ENCODE results near the gene EML1. TPM values are rescaled to one million over a fixed set of nuclear protein-coding genes. Genes with fewer than 3 reads are reported as not detected.
"Not testable (repeated sequence)": the region's sequence is repeated elsewhere in the genome, so short reads cannot be mapped to it uniquely, and the experiment has no call there.

Gene EML1
- total RNA-seq, 2 experiments from 2014 or later: 0.91 to 1.2 TPM

- CTCF ChIA-PET: interaction anchor here (0.6 to 2.0 kb wide), 23 partner anchors 8 to 365 kb away, joined by 3 to 9 read pairs (median 3); no protein-coding TSS in a partner anchor
- H3K27ac Mint-ChIP-seq: no peak overlapping the region
- peak; percentile 64 for DNase-seq
- intact Hi-C loops (cut with micrococcal nuclease): loop anchor here (1.0 to 5.0 kb wide), 2 partner anchors 17 to 265 kb away; partner anchors contain the start of gene CYP46A1
- peaks cover 16% of the 10 kb centered on the region for H3K27me3 Mint-ChIP-seq (ENCODE audit: low read depth)
- no peaks in the 10 kb centered on the region for H3K9me3 Mint-ChIP-seq
- H3K4me1 Mint-ChIP-seq (ENCODE audit: low read depth): peaks cover 21% of the 10 kb centered on the region
- no peak overlapping the region for H3K4me3 Mint-ChIP-seq
- no peaks in the 10 kb centered on the region for H3K36me3 Mint-ChIP-seq (ENCODE audit: low read depth)
Measured at GRCh38 chr14:99946652-99947489, 153.7 kb downstream of the EML1 start.

GRCh38 chr14:99947695-99948094, 154.5 kb downstream of the EML1 start:
- no peak for DNase-seq
- Mint-ChIP-seq H3K9me3 (no peaks in the 10 kb centered on the region), H3K27me3 (ENCODE audit: low read depth) (peaks cover 16% of the 10 kb centered on the region), H3K4me3 (no peak overlapping the region), H3K27ac (no peak overlapping the region), H3K36me3 (ENCODE audit: low read depth) (no peaks in the 10 kb centered on the region), H3K4me1 (ENCODE audit: low read depth) (peaks cover 21% of the 10 kb centered on the region)
- CTCF ChIA-PET: interaction anchor here (0.6 to 2.0 kb wide), 10 partner anchors 15 to 173 kb away, joined by 3 to 9 read pairs (median 3); no protein-coding TSS in a partner anchor
- intact Hi-C loops (cut with micrococcal nuclease): loop anchor here (1.0 to 5.0 kb wide), 2 partner anchors 17 to 265 kb away; partner anchors contain the start of gene CYP46A1

GRCh38 chr14:99949011-99949732, 156.0 kb downstream of the EML1 start:
- intact Hi-C loops (cut with micrococcal nuclease): loop anchor here (5.0 kb wide), 1 partner anchor 267 kb away; the partner anchor contains the start of gene CYP46A1
- CTCF ChIA-PET; H3K36me3 Mint-ChIP-seq (ENCODE audit: low read depth); H3K4me3 Mint-ChIP-seq; H3K9me3 Mint-ChIP-seq: not testable (repeated sequence)
- peak; percentile 75 for DNase-seq
- Mint-ChIP-seq H3K27ac (peak overlapping the region; percentile 47), H3K4me1 (ENCODE audit: low read depth) (peaks cover 21% of the 10 kb centered on the region), H3K27me3 (ENCODE audit: low read depth) (peaks cover 16% of the 10 kb centered on the region)

- Mint-ChIP-seq H3K9me3 (peaks cover 1% of the 10 kb centered on the region), H3K4me3 (no peak overlapping the region), H3K36me3 (ENCODE audit: low read depth) (no peaks in the 10 kb centered on the region), H3K4me1 (ENCODE audit: low read depth) (peaks cover 21% of the 10 kb centered on the region), H3K27ac (no peak overlapping the region), H3K27me3 (ENCODE audit: low read depth) (peaks cover 16% of the 10 kb centered on the region)
- no peak for DNase-seq
- CTCF ChIA-PET: interaction anchor here (0.8 kb wide), 1 partner anchor 216 kb away, joined by 3 read pairs; no protein-coding TSS in a partner anchor
- intact Hi-C loops (cut with micrococcal nuclease): no loop called here
Measured at GRCh38 chr14:99950181-99950580, 157.0 kb downstream of the EML1 start.

GRCh38 chr14:99951085-99951484, 157.9 kb downstream of the EML1 start:
- Mint-ChIP-seq H3K9me3 (peaks cover 1% of the 10 kb centered on the region), H3K4me1 (ENCODE audit: low read depth) (peaks cover 20% of the 10 kb centered on the region), H3K27me3 (ENCODE audit: low read depth) (peaks cover 13% of the 10 kb centered on the region), H3K4me3 (no peak overlapping the region), H3K27ac (no peak overlapping the region), H3K36me3 (ENCODE audit: low read depth) (no peaks in the 10 kb centered on the region)
- intact Hi-C loops (cut with micrococcal nuclease): no loop called here
- CTCF ChIA-PET: interaction anchor here (0.6 to 1.0 kb wide), 2 partner anchors 14 to 52 kb away, joined by 3 to 4 read pairs; no protein-coding TSS in a partner anchor
- DNase-seq: no peak

- intact Hi-C loops (cut with micrococcal nuclease): no loop called here
- Mint-ChIP-seq H3K4me1 (ENCODE audit: low read depth) (peaks cover 12% of the 10 kb centered on the region), H3K27ac (no peak overlapping the region), H3K4me3 (no peak overlapping the region), H3K36me3 (ENCODE audit: low read depth) (no peaks in the 10 kb centered on the region), H3K27me3 (ENCODE audit: low read depth) (peaks cover 6% of the 10 kb centered on the region), H3K9me3 (peaks cover 1% of the 10 kb centered on the region)
- DNase-seq: no peak
- CTCF ChIA-PET: interaction anchor here (1.0 kb wide), 1 partner anchor 14 kb away, joined by 3 read pairs; no protein-coding TSS in a partner anchor
Measured at GRCh38 chr14:99952039-99952438, 158.8 kb downstream of the EML1 start.

- intact Hi-C loops (cut with micrococcal nuclease): no loop called here
- H3K4me3 Mint-ChIP-seq: no peak overlapping the region
- no peak for DNase-seq
- H3K27ac Mint-ChIP-seq: no peak overlapping the region
- peaks cover 12% of the 10 kb centered on the region for H3K4me1 Mint-ChIP-seq (ENCODE audit: low read depth)
- H3K9me3 Mint-ChIP-seq: peaks cover 1% of the 10 kb centered on the region
- H3K27me3 Mint-ChIP-seq (ENCODE audit: low read depth): peaks cover 5% of the 10 kb centered on the region
- CTCF ChIA-PET: no interaction called here
- H3K36me3 Mint-ChIP-seq (ENCODE audit: low read depth): no peaks in the 10 kb centered on the region
Measured at GRCh38 chr14:99952453-99952852, 159.2 kb downstream of the EML1 start.

- CTCF ChIA-PET: interaction anchor here (0.7 to 1.4 kb wide), 2 partner anchors 10 to 711 kb away, joined by 3 to 8 read pairs; no protein-coding TSS in a partner anchor
- Mint-ChIP-seq H3K4me3 (no peak overlapping the region), H3K36me3 (ENCODE audit: low read depth) (no peaks in the 10 kb centered on the region), H3K4me1 (ENCODE audit: low read depth) (no peaks in the 10 kb centered on the region), H3K9me3 (peaks cover 1% of the 10 kb centered on the region), H3K27ac (no peak overlapping the region), H3K27me3 (ENCODE audit: low read depth) (peaks cover 8% of the 10 kb centered on the region)
- DNase-seq: no peak
- intact Hi-C loops (cut with micrococcal nuclease): no loop called here
Measured at GRCh38 chr14:99955826-99956455, 162.7 kb downstream of the EML1 start.

- DNase-seq: no peak
- no peaks in the 10 kb centered on the region for H3K36me3 Mint-ChIP-seq (ENCODE audit: low read depth)
- CTCF ChIA-PET: no interaction called here
Measured at GRCh38 chr14:99958380-99958779, 165.2 kb downstream of the EML1 start.

GRCh38 chr14:99961826-99962518, 168.8 kb downstream of the EML1 start:
- Mint-ChIP-seq H3K27ac (no peak overlapping the region), H3K36me3 (ENCODE audit: low read depth) (no peaks in the 10 kb centered on the region), H3K4me3 (no peak overlapping the region), H3K9me3 (no peaks in the 10 kb centered on the region), H3K4me1 (ENCODE audit: low read depth) (no peaks in the 10 kb centered on the region), H3K27me3 (ENCODE audit: low read depth) (peaks cover 21% of the 10 kb centered on the region)
- CTCF ChIA-PET: no interaction called here
- intact Hi-C loops (cut with micrococcal nuclease): no loop called here
- DNase-seq: no peak

More at GRCh38 chr14:99958380-99958779, 165.2 kb downstream of the EML1 start:
- peaks cover 13% of the 10 kb centered on the region for H3K27me3 Mint-ChIP-seq (ENCODE audit: low read depth)
- intact Hi-C loops (cut with micrococcal nuclease): no loop called here
- no peaks in the 10 kb centered on the region for H3K9me3 Mint-ChIP-seq
- H3K27ac Mint-ChIP-seq: no peak overlapping the region
- H3K4me1 Mint-ChIP-seq (ENCODE audit: low read depth): no peaks in the 10 kb centered on the region
- H3K4me3 Mint-ChIP-seq: no peak overlapping the region

GRCh38 chr14:99964979-99965378, 171.8 kb downstream of the EML1 start:
- no peak for DNase-seq
- CTCF ChIA-PET: interaction anchor here (0.7 to 1.1 kb wide), 2 partner anchors 14 to 300 kb away, joined by 3 read pairs; no protein-coding TSS in a partner anchor
- Mint-ChIP-seq H3K27ac (no peak overlapping the region), H3K4me1 (ENCODE audit: low read depth) (peaks cover 2% of the 10 kb centered on the region), H3K36me3 (ENCODE audit: low read depth) (no peaks in the 10 kb centered on the region), H3K9me3 (no peaks in the 10 kb centered on the region), H3K4me3 (no peak overlapping the region), H3K27me3 (ENCODE audit: low read depth) (peaks cover 26% of the 10 kb centered on the region)
- intact Hi-C loops (cut with micrococcal nuclease): no loop called here

Data from activated naive CD4-positive, alpha-beta T cell treated with anti-CD3 and anti-CD28 coated beads for 36 hours (primary cell).